NCI-H146 treated with DMSO at 0.1 percent for 48 hours (cell line): ENCODE results near the gene SLC7A9.
"Not testable (repeated sequence)": the region's sequence is repeated elsewhere in the genome, so short reads cannot be mapped to it uniquely, and the experiment has no call there.

Source experiments
- DNase-seq: peaks from one replicate; lab custom pipeline; 2025; ENCODE audit not compliant: unreplicated experiment; lab: John Stamatoyannopoulos, UW

SLC7A9 gene

DNA sequence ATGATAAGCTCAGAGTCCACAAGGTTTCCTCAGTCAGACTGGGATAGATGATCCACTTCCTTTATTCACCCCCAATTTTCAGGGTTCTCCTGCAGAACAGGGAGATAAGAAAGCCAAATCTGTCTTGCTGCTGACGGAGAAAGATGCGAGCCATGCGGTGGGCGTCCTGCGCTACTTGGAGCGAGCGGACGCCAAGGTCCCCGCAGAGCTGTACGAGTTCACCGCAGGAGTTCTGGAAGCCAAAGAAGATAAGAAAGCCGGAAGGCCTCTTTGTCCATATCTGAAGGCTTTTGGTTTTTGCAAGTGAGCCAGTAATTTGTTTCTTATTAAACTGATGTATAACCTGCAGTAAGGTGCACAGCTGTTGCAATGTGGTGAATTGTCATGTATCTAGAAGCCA is 66.7 kb downstream of the SLC7A9 start:
- no peak for DNase-seq

DNA sequence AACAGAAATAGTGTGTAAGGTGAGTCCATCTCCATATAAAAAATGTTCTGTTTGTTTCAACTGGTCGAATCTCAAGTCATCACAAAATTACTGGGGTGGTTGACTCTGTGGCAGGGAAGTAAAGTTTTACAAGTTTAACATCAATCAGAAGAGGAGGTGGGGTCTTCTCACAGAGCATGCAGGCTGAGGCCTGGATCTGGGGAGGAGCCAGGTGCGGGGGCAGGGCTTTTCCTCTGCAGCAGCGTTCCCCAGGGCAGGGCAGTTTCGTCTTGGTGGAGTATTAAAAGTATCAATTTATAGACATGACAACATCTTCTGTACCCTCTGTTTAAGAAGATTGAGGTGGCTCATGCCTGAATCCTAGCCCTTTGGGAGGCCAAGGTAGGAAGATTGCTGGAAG is 68.8 kb downstream of the SLC7A9 start:
- no peak for DNase-seq

DNA sequence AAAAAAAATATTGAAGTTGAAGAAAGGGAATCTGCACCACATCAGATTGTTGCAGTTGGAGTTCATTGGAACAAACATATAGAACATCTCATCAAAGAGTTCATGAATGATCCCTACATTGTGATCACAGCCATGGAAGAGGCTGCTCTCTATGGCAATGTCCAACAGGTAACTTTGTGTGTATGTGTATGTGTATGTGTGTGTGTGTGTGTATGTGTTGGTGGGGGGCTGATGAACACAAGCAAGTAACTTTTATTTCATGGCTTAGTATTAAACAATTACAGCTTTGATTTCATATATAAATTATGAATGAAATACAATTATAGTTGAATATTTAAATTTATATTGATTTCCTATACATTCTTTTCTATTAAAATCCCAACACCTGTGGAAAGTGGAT is 69.4 kb downstream of the SLC7A9 start:
- no peak for DNase-seq

DNA sequence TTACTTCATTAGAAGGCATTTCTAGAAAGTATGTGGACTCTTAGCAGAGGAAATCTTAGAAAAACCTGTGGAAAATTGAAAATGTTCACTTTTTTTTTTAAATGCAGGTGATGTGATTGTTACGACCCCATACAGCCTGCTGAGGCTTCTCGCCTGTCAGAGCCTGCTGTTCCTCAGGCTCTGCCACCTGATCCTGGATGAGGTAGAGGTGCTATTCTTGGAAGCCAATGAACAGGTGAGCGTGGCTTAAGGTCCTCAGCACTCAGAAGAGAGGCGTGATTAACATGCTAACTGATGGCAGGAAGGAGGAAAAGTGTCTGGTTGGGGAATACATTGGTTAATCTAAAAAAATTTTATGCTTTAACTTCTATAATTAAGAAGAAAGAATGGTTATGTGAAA is 71.4 kb downstream of the SLC7A9 start:
- DNase-seq = peak; percentile 17

DNA sequence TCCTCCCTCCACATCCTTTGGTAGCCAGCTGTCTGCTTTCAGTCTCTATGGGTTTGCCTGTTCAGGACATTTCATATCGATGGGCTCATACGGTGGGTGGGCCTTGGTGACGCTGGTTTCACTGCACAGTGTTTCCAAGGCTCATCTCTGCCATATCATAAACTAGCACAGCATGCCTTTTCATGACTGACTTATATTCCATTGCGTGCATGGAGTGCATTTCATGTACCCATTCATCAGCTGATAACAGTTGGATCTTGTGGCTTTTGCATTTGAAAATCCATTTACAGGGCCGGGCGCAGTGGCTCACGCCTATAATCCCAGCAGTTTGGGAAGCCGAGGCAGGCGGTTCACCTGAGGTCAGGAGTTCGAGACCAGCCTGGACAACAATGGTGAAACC is 80.1 kb downstream of the SLC7A9 start:
- DNase-seq = no peak

DNA sequence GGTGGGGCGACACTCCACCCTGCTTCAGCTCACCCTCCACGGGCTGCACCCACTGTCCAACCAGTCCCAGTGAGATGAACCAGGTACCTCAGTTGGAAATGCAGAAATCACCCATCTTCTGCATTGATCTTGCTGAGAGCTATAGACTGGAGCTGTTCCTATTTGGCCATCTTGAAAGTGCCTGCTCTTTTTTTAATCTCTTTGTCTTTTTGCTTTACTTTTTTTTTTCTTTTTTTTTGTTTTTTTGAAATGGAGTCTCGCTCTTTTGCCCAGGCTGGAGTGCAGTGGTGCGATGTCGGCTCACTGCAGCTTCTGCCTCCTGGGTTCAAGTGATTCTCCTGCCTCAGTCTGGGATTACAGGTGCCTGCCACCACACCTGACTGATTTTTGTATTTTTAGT is 81.7 kb downstream of the SLC7A9 start:
- not testable (repeated sequence) for DNase-seq

DNA sequence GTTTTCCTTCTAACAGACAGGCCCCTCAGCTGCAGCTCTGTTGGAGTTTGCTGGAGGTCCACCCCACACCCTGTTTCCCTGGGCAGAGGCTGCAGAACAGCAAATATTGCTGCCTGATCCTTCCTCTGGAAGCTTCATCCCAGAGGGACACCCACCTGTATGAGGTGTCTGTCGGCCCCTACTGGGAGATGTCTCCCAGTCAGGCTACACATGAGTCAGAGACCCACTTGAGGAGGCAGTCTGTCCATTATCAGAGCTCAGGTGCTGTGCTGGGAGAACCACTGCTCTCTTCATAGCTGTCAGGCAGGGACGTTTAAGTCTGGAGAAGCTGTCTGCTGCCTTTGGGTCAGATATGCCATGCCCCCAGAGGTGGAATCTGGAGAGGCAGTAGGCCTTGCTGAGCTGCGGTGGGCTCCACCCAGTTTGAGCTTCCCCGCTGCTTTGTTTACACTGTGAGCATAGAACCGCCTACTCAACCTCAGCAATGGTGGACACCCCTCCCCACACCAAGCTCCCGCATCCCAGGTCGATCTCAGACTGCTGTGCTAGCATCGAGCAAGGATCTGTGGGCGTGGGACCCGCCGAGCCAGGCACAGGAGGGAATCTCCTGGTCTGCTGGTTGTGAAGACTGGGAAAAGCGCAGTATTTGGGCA is 82.3 kb downstream of the SLC7A9 start:
- DNase-seq = peak; percentile 5

DNA sequence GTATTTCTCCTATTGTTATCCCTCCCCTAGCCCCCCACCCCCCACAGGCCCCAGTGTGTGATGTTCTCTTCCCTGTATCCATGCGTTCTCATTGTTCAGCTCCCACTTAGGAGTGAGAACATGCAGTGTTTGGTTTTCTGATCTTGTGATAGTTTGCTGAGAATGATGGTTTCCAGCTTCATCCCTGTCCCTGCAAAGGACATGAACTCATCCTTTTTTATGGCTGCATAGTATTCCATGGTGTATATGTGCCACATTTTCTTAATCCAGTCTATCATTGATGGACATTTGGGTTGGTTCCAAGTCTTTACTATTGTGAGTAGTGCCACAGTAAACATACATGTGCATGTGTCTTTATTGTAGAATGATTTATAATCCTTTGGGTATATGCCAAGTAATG is 87.5 kb downstream of the SLC7A9 start:
- DNase-seq = not testable (repeated sequence)

DNA sequence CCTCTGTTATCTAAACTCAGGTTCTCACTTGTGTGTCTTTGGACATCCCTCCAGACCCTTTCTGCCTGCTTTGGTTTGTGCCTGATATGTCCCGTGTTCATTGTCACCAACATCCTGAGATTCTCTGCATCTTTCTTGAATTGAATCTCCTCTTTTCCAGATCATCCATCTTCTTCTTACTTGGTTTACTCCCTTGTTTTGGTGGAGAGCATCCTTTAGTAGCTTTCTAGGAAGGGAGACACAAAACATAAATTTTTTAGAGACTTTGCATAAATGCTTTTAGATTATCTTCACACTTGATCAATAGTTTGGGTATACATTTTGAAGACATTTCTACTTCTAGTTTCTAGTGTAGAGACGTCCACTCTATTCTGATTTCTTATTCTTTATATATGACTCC is 88.3 kb downstream of the SLC7A9 start:
- no peak for DNase-seq
